Epithelial cell of proximal tubule (primary cell): ENCODE results near the gene MAPK7. TPM values are rescaled to one million over a fixed set of nuclear protein-coding genes. Genes with fewer than 3 reads are reported as not detected.

Source experiments
- DNase-seq: peaks from one replicate; pipeline ENCODE4 v3.0.0-alpha.2; 2011; ENCODE audit warnings: low read depth
- H3K4me3 ChIP-seq: 2 replicates; pipeline ENCODE4 v1.5.1; 2011; ENCODE audit warnings: low read depth, mild to moderate bottlenecking, low read length
- total RNA-seq: library from RNA; depleted of rRNA; stranded (reverse); fragments of >200 nt; gene quantifications from 2 replicates; pipeline ENCODE4 v1.2.3, GENCODE V29; 2015
- TF ChIP-seq, protein P1 (sequence below): conservative IDR thresholded peaks from 2 replicates; pipeline ENCODE4 v1.5.1; 2012; ENCODE audit warnings: low read depth, mild to moderate bottlenecking, low read length

MAPK7 gene
- total RNA-seq, 1 donor from 2014 or later, result 19.0 TPM

DNA sequence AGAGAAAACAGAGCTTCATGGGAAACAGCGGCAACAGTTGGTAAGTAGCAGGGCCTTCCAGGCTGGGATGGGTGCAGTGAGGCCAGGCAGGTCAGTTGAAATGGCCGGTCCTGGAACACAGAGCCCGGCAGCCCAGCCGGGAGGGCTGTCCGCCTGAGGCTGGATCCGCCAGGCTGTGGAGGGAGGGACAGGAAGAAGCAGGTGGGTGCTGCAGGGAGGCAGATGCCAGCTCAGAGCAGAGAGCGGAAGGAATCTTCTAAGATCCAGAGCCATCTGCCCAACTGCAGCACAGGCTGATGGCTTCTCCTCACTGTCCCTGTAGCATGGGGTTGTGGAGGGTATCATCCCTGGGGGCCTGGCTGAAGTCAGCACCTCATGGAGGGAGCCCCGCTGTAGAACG, 33.3 kb downstream of the MAPK7 start:
- DNase-seq, result no peak
- TF ChIP-seq, protein P1, sequence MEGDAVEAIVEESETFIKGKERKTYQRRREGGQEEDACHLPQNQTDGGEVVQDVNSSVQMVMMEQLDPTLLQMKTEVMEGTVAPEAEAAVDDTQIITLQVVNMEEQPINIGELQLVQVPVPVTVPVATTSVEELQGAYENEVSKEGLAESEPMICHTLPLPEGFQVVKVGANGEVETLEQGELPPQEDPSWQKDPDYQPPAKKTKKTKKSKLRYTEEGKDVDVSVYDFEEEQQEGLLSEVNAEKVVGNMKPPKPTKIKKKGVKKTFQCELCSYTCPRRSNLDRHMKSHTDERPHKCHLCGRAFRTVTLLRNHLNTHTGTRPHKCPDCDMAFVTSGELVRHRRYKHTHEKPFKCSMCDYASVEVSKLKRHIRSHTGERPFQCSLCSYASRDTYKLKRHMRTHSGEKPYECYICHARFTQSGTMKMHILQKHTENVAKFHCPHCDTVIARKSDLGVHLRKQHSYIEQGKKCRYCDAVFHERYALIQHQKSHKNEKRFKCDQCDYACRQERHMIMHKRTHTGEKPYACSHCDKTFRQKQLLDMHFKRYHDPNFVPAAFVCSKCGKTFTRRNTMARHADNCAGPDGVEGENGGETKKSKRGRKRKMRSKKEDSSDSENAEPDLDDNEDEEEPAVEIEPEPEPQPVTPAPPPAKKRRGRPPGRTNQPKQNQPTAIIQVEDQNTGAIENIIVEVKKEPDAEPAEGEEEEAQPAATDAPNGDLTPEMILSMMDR, result no peak
- H3K4me3 ChIP-seq, result no peak overlapping the region

DNA sequence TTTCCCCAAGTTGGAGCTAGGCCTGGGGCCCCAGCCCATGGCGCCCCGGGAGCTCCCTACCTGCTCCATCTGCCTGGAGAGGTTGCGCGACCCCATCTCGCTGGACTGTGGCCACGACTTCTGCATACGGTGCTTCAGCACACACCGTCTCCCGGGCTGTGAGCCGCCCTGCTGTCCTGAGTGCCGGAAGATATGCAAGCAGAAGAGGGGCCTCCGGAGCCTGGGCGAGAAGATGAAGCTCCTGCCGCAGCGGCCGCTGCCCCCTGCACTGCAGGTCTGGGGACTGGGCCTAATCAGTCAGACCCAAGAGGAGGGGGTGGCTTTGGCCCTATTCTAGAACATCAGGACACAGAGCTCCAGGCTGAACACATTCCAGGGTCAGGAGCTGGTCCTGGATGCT, 34.2 kb downstream of the MAPK7 start:
- no peak overlapping the region for H3K4me3 ChIP-seq
- DNase-seq, result no peak
- TF ChIP-seq, protein P1, result no peak

DNA sequence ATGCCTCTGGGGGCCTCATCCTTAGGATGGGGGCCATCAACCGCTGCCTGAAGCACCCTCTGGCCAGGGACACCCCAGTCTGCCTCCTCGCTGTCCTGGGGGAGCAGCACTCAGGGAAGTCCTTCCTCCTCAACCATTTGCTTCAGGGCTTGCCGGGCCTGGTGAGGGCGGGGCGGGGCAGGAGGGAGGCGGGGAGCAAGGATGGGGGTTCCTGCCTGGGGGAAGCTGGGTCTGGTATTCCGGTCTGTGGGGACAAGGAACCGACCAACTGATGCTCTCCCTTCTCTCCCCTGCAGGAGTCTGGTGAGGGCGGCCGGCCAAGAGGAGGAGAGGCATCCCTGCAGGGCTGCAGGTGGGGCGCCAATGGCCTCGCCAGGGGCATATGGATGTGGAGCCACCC, 34.7 kb downstream of the MAPK7 start:
- TF ChIP-seq, protein P1, result no peak
- H3K4me3 ChIP-seq, result no peak overlapping the region
- no peak for DNase-seq

DNA sequence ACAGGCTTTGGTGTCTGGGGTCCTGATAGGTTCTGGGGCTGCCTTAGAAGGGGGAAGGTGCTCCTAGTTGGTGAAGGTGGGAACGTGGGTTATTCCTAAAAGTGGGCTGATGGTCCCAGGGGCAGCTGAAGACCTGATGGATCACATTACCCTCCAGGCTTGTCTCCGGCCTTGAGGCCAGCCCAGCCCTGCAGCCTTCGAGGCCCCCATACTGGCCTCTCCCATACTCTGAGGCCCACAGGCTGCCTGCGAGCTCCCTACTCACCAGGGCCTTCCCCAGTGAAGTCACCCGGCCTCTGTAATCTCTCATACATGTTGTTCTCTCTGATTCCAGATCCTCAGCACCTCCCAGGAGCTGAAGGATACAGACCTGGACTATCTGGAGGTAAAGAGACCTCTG, 35.5 kb downstream of the MAPK7 start:
- H3K4me3 ChIP-seq, result no peak overlapping the region
- TF ChIP-seq, protein P1, result no peak
- DNase-seq, result no peak

DNA sequence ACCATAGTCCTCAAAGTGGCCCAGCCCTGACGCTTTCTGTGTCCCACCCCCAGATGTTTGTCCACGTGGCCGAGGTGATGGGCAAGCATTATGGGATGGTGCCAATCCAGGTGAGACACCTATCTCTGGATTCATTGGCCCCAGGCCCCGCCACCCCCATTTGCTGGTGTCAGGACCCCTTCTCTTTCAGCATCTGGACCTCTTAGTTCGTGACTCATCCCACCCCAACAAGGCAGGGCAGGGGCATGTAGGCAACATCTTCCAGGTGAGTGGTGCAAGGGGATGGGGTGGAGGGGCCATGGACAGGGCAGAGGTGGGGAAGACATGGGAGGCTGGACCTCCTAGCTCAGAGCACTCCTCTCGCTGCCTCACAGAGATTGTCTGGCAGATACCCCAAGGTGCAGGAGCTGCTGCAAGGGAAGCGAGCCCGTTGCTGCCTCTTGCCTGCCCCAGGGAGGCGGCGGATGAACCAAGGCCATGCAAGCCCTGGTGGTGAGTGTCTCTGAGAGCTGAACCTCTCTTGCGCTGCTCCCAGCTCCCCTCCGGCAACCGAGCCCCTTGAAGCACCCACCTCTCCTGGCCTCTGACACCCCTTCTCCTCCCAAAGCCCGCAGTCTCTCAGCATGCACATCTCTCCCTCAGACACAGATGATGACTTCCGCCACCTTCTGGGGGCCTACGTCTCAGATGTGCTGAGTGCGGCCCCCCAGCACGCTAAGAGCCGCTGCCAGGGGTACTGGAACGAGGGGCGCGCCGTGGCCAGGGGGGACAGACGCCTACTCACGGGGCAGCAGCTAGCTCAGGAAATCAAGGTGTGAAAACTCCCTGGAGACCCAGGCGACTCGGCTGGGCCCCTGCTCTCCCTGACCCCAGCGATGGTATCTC, 36.3 kb downstream of the MAPK7 start:
- TF ChIP-seq, protein P1, result no peak

DNA sequence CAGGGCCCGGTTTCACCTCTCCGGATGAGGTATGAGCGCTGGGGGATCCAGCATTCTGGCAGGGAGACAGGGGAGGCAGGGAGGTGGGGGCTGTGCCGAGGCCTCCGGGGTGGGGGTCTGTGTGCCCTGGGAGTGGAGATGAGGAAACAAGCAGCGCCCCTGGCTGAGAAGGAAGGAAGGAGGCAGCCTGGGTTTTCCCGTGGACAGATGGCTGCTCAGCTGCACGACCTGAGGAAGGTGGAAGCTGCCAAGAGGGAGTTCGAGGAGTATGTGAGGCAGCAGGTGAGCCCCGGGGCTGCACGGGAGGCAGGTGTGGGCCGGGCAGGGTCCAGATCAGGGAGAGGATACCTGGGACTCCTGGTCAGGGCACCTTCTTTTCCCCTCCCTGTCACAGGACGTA, 37.0 kb downstream of the MAPK7 start:
- TF ChIP-seq, protein P1, result no peak
- H3K4me3 ChIP-seq, result no peak overlapping the region
- no peak for DNase-seq

More for the DNA sequence above, 36.3 kb downstream of the MAPK7 start:
- no peak overlapping the region for H3K4me3 ChIP-seq
- no peak for DNase-seq
